GM19395 (cell line): ENCODE data around the gene SGCG.
"Not testable (repeated sequence)": the region's sequence is repeated elsewhere in the genome, so short reads cannot be mapped to it uniquely, and the experiment has no call there.

Experiments used
- ATAC-seq: cut with Tn5 transposase; IDR thresholded peaks from one replicate; pipeline ENCODE4 v1.9.1; 2021; ENCODE audit warnings: mild to moderate bottlenecking, moderate library complexity; ENCODE audit not compliant: unreplicated experiment

Gene SGCG

DNA sequence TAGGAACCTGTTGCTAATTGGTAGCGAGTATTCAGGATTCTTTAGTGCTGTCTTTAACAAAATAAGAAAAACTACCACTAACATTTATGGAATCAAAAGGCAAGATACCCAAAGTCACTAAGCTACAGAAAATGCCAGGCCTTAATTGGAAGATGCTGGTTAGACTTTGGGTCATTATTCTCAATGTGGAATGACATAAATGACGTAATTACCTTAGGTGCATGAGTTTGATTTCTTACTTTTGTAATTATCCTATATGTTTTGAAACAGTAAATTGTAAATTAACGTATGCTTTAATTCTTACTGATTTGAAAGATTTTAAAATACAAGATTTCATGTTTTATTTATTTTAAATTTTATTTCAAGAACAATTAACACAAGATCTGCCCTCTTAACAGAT lies 25.0 kb downstream of the SGCG start:
- ATAC-seq: no peak

DNA sequence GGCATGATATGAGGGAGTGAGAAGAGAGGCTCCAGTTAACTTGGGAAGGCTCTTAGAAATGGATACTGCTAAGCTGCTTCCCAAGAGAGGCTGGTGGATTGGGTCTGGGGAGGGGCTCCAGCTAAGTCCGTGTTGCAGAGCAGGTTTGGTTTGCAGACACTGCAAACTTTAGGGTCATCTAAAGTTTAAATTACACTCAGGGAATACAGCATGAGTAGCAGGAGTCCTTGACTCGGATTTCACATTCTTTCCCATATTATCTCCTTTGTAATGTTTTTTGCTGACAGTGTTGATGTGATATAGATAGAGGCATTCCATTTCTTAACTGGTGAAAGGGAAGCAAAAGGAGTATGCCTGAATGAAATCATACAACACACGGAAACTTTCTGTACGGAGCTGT lies 31.9 kb downstream of the SGCG start:
- ATAC-seq: no peak

GRCh38 chr13:23231241-23231640 lies 50.5 kb downstream of the SGCG start:
- no peak for ATAC-seq

- ATAC-seq: no peak
These were observed 55.2 kb downstream of the SGCG start for GRCh38 chr13:23235994-23236393.

GRCh38 chr13:23243066-23243465 lies 62.3 kb downstream of the SGCG start:
- no peak for ATAC-seq

DNA sequence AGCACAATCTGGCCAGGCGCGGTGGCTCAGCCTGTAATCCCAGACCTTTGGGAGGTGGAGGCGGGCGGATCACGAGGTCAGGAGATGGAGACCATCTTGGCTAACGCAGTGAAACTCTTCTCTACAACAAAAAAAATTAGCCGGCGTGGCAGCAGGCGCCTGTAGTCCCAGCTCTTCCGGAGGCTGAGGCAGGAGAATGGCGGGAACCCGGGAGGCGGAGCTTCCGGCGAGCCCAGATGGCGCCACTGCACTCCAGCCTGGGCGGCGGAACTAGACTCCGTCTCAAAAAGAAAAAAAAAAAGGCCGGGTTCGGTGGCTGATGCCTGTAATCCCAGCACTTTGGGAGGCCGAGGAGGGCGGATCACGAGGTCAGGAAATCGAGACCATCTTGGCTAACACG lies 67.6 kb downstream of the SGCG start:
- not testable (repeated sequence) for ATAC-seq

DNA sequence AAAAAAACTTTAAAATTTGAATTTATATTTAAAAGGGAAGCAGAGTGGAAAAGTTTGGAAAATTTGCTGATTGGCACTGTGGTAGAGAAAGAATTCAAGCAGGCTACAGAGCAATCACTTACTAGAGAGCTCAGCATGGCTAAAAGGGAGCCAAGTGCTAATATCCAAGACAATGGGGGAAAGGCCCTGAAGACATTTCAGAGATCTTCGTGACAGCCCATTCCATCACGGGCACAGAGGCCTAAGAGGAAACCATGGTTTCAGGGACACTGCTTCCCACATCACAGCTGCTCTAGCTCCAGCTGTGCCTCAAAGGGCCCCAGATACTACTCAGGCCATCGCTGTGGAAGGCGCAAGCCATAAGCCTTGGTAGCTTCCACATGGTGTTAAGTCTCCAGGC lies 73.7 kb downstream of the SGCG start:
- no peak for ATAC-seq

DNA sequence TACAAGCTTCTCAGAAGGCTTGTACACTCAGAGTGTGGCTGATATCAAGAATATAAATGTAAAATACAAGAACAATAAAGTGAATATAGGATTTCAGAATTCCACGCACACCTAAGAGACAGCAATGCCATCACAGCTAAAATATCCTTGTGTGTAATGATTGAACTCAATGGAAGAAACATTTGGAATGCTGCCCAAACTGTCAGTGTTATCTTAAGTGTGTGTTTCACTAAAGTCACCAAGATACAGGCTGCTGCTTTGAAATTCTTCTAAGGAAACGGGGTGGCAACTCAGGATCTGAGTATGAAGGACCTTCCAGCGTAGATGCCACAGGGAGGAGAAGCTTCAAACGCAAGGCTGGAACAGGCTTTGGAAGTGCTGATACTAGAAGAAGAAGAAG lies 86.8 kb downstream of the SGCG start:
- ATAC-seq: no peak

DNA sequence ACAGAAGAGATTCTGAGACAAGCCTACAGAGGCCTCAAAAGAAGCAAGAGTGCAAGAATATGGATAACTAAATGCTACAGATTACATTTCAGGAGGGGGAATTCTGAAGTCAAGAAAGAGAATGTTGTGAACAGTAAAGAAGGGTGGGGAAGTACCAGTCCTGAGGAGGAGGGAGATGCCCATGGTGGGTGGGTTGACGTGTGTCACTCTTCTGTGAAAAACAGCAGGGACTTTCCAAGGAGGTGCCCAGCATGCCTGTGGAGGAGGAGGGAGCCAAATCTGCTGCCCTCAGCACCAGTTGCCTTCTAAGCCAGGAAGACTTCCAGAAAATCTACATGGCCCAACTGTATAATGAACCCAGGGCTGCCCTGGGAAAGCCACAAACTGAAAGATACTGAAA lies 87.7 kb downstream of the SGCG start:
- ATAC-seq: peak; percentile 53

- ATAC-seq: no peak
These were observed 90.6 kb downstream of the SGCG start for GRCh38 chr13:23271331-23271730.

DNA sequence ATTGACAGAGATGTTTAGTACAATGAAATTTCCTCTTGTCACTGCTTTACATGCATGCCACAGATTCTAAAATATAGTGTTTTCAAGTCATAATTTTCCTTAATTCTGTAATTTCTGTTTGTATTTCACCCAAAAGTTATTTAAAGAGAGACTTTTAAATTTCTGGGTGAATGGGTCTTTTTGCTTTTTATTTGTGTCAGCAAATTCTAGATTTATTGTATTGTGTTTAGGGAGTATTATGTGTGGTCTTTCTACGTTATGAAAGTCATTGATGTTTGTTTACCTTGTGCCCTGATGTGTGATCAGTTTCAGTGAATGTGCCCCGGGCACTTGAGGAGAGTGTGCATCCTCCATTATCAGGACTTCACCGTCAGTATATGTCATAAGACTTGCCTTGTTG lies 92.7 kb downstream of the SGCG start:
- ATAC-seq: no peak

GRCh38 chr13:23279321-23279720 lies 98.5 kb downstream of the SGCG start:
- ATAC-seq: no peak

DNA sequence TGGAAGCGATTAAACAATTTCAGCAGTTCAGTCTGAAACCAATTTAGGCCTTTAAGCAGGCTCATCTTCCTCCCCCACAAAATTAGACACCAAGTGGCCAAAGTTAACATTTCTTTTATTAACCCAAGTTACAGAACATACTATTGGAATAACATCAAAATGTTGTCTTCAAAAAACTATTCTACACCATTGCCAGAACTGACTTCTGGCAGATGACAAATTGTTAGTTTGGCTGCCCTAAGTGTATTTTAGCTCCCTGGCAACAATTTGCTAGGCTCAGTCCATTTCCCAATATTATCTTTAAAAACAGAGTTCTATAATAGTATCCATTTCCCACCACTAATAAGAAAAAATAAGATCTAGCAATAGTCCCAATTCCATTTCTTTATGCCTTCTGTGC lies 107.8 kb downstream of the SGCG start:
- no peak for ATAC-seq

GRCh38 chr13:23288995-23289394 lies 108.2 kb downstream of the SGCG start:
- no peak for ATAC-seq

DNA sequence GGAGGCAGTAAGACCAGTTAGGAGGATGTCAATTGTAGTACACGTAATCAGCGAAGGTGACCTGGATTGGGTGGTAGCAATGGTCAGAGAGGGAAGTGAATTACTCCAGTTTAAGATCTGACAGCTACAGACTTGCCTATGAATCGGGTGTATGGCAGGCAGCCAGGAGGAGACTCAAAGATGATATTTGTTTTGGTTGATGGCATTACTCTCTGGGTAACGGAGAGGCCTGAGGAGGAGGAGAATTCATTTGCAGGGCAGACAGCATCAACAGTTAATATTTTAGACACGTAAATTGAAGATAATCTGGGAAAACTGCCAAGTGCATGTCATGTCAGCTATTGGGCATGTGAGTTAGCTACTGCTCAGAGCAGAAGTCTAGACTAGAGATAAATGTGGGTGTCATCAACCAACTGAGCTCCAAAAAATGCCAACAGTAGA lies 109.2 kb downstream of the SGCG start:
- no peak for ATAC-seq

DNA sequence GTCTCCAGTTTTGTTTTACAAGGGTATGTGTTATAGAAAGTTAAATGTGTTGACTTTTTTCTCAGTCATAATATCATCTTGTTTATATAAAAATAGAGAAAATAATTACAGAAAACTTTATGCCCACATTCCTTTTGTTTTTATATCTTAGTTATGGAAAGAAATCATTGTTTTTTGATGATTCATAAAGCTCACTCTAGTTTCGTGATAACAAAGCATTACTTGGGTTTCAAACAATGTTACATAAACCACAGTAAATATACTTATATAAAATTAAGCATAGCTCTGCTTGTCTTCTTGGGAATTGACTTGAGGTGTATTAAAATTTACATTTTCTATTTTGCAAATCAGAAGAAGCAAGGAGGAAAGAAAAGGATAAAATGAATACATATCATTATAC lies 111.8 kb downstream of the SGCG start:
- ATAC-seq: no peak

GRCh38 chr13:23314837-23315236 lies 134.1 kb downstream of the SGCG start:
- ATAC-seq: not testable (repeated sequence)

DNA sequence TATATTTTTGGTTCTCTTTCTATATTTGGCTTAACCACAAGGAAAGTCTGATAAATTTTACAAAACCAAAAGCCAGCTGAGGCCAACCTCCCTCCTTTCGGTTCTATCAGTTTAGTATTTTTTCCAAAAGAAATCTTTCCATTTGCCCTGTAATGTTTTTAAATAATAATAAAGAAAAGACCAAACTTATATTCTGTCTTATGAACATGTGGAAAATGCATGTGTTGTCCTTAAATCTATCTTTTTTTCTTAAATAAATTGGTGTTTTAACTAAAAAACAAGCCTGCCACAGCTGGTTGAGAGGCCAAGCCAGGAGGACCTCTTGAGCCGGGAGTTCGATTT lies 139.1 kb downstream of the SGCG start:
- no peak for ATAC-seq

DNA sequence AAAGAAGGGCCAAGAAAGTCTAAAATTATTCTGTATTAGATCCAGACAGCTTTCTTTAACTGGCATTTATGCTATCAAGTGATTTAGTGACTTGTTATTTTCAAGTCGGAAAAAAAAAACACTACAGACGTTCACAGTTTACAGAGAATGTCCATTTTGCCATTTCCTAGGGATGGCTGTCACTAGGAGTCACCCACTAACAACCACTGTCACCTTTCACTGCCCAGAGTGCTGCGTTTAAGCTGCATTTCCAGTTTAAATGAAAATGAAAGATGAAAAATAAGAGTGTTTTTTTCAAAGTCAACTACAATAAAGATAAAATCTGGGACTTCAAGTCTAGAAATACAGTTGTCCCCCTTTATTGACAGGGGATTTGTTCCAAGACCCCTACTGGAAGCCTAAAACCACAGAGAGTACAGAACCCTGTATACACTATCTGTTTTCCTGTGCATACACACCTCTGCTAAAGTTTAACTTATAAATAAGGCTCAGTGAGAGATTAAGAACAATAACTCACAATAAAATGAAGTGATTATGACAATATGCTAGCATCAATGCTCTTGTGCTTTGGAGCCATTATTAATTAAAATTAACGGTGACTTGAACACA lies 140.3 kb downstream of the SGCG start:
- peak; percentile 26 for ATAC-seq

- ATAC-seq: peak; percentile 82
These were observed 140.9 kb downstream of the SGCG start for GRCh38 chr13:23321535-23322241.

GRCh38 chr13:23322353-23323336 lies 141.9 kb downstream of the SGCG start:
- ATAC-seq: no peak
